ENCODE results near the gene ZDHHC18. TPM values are rescaled to one million over a fixed set of nuclear protein-coding genes. Genes with fewer than 3 reads are reported as not detected.
A peak's percentile ranks its signal among the peaks of the same experiment; 100 is the strongest.

ZDHHC18 gene
- total RNA-seq, 1 donor from 2014 or later = 24.4 TPM

- no peak for DNase-seq (ENCODE audit: extremely low read depth, low read depth, low spot score)
Measured at GRCh38 chr1:26894263-26894662, 67.8 kb downstream of the ZDHHC18 start.

GRCh38 chr1:26897351-26897750 is 70.9 kb downstream of the ZDHHC18 start:
- DNase-seq (ENCODE audit: extremely low read depth, low read depth, low spot score) = no peak

DNA sequence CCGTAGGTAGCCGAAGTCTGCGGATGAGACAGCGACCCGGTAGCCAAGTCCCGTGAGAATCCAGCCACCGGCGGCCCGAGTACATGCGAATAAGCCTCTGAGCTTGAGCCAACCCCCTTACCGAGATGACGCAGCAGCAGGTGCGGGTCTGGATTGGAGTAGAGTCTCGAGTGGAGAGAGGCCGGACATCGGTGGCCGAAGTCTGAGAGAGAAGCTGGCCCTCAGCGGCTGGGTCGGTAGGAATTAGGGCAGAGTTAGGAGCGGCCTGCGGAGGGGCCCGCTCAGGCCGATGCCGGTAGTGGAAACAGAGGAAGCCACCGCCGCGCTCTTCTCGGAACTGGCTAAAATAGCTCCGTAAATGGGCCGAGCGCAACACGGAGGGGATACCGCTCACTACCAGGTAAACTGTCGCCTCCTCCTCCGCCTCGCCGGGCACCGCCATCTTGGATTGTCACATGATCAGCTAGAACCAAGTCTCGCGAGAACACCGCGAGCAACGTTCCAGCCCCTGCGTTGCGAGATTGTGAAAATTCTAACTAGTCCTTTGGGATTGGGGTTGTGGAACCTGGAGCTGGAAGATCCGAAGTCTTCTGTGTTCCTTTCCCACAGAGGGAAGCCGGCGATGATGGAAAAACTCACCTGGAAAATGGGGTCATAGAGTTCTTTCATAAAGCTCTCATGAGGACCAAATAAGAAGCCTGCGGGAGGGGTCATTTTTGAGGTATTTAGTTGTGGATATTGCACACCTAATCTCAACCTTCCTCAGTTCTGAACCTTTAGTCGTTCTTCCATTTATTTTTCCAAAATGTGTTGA is 73.7 kb downstream of the ZDHHC18 start, which contains the start of gene GPATCH3:
Gene GPATCH3 (minus strand): TSS at position 467 of the 814 bp plus-strand sequence. CDS start 25 bp downstream, at position 442.
- peak; percentile 92 for DNase-seq (ENCODE audit: extremely low read depth, low read depth, low spot score)

- no peak for DNase-seq (ENCODE audit: extremely low read depth, low read depth, low spot score)
Measured at GRCh38 chr1:26900815-26901511, 74.5 kb downstream of the ZDHHC18 start.

Other genes with a start within 250 kb of the ZDHHC18 start
- 41.8 and 67.8 TPM in 2 replicates for gene ARID1A, start 130.7 kb upstream of the ZDHHC18 start, total RNA-seq
- gene PIGV, start 38.7 kb upstream of the ZDHHC18 start, total RNA-seq = 6.0 and 9.5 TPM in 2 replicates
- gene SFN, start 36.5 kb downstream of the ZDHHC18 start, total RNA-seq = 4.2 TPM in 1 of 2 replicates, not detected in the other
- gene GPN2, start 63.6 kb downstream of the ZDHHC18 start, total RNA-seq = 9.5 TPM in 2 replicates
- gene GPATCH3, start 73.8 kb downstream of the ZDHHC18 start, total RNA-seq = 4.4 and 7.1 TPM in 2 replicates
- not detected in 2 replicates for gene NR0B2, start 87.3 kb downstream of the ZDHHC18 start, total RNA-seq
- 87.2 and 91.6 TPM in 2 replicates for gene NUDC, start 95.1 kb downstream of the ZDHHC18 start, total RNA-seq
- gene KDF1, start 133.8 kb downstream of the ZDHHC18 start, total RNA-seq = not detected in 2 replicates
- 65.4 and 169 TPM in 2 replicates for gene TRNP1, start 167.0 kb downstream of the ZDHHC18 start, total RNA-seq
- gene TENT5B, start 186.2 kb downstream of the ZDHHC18 start, total RNA-seq = 1.3 and 2.5 TPM in 2 replicates

Measured in glomerular endothelial cell (primary cell).